VCaP (cell line): ENCODE results near the gene EFCAB6.

Experiments used
- H3K27ac ChIP-seq: fragments of 450-650 bp; 2 replicates; pipeline ENCODE4 v1.5.1; 2017
- CTCF ChIP-seq: fragments of 450-650 bp; conservative IDR thresholded peaks from 2 replicates; pipeline ENCODE4 v1.5.1; 2017; ENCODE audit warnings: mild to moderate bottlenecking, moderate library complexity

The EFCAB6 gene

DNA sequence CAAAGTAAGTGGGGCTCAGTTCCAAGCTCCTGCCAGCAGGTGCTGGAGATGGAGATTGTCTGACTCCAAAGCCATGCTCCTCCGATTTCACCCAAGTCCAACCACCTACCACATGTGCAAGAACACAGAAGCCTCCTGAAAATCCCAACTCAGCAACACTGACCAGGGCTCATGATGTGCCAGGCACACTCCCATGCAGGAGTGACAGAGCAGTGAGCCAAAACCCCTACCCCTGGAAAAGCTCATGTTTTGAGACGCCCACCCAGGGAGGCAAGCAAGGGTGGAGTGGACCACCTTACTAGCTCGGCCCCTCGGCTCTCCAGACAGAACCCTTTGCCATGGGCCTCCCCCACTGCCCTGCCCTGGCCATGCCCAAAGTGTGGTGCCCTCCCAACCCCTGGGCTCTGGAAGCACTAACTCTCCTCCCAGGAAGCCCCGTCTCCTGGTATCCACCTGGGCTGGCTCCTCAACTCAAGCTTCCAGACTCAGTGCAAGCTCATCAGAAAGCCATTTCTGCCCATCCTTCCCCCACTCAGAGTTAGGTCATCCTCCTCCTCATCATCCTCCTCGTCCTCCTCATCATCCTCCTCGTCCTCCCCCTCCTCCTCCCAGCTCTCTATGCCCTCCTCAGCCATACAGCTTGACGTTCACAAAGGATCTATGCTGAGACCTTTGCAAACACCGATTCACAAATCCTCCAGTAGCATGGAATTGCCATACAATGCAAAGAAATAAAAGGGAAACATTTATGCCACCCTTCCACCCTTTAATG, 245.4 kb downstream of the EFCAB6 start:
- no peak overlapping the region for H3K27ac ChIP-seq
- TF ChIP-seq CTCF, result no peak

GRCh38 chr22:43566021-43566420, 246.1 kb downstream of the EFCAB6 start:
- H3K27ac ChIP-seq, result no peak overlapping the region
- no peak for TF ChIP-seq CTCF

GRCh38 chr22:43564859-43565258, 247.2 kb downstream of the EFCAB6 start:
- no peak for TF ChIP-seq CTCF
- H3K27ac ChIP-seq, result no peak overlapping the region

- no peak overlapping the region for H3K27ac ChIP-seq
- no peak for TF ChIP-seq CTCF
Measured at GRCh38 chr22:43563571-43563970, 248.5 kb downstream of the EFCAB6 start.

- no peak overlapping the region for H3K27ac ChIP-seq
- no peak for TF ChIP-seq CTCF
Measured at GRCh38 chr22:43562843-43563242, 249.3 kb downstream of the EFCAB6 start.

DNA sequence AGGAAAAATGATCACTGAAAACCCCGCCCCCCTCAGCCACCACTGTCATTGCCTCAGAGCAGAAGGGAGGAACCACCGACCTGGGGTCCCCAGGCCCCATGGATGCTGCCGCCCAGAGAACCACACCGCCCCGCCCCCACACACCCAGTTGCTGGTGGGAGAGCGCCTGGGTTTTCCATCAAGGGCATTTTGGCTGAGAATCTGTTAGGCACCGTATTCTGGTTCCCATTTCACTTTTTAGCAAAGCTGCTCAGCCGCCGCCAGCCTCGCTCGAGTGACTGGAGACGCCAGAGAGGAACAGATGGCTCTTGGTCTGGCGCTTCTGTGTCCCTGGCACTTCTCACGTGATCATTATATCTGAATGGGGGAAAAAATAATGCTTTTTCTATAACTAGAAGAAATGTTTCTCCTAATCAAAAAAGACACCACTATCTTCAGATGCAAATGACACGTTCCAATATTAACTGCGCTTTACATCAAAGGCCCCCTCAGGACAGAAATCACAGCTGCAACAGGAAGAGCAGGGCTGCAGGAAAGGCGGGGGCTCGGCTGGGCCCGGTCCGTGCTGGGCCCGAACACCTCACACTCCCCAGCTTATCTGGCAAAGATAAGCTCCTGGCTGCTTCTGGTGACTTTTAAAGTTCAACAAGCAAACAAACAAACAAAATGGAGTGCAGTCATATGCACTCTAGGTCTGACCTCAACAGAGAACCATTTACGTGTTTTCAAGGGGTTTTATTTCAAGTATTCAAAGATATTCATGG, 250.5 kb downstream of the EFCAB6 start:
- no peak overlapping the region for H3K27ac ChIP-seq
- no peak for TF ChIP-seq CTCF

GRCh38 chr22:43560651-43561050, 251.5 kb downstream of the EFCAB6 start:
- TF ChIP-seq CTCF, result no peak
- H3K27ac ChIP-seq, result no peak overlapping the region
